ENCODE measurements around the gene MLST8. TPM values are rescaled to one million over a fixed set of nuclear protein-coding genes. Genes with fewer than 3 reads are reported as not detected.
A peak's percentile ranks its signal among the peaks of the same experiment; 100 is the strongest.

The MLST8 gene
- total and polyA plus RNA-seq, 12 donors = 19.3 to 43.1 (median 24.7) TPM

GRCh38 chr16:2236337-2237101 lies 31.3 kb downstream of the MLST8 start, which contains the start of gene DNASE1L2:
Gene DNASE1L2, plus strand, starts transcription at chr16:2236444. Its CDS starts 373 bp downstream, at chr16:2236817.
- DNase-seq (no peak), ATAC-seq (peak; percentile 15 to 51 (median 33))
- Histone ChIP-seq H3K27ac (no peak within 1 kb of the TSS), H3K4me1 (peaks cover 13 to 29% (median 23%) of the 10 kb centered on the region in 9 donors), H3K4me3 (peak within 1 kb of the TSS in 9 of 10 donors; percentile 7 to 49 (median 34)), H3K27me3 (peaks cover 0 to 30% (median 8%) of the 10 kb centered on the region in 7 donors), H3K9me3 (no peaks in the 10 kb centered on the region), H3K36me3 (peaks cover 8 to 68% (median 39%) of the 10 kb centered on the region in 9 donors)
- intact Hi-C loops (cut with DNase I) = no loop called here
- TF ChIP-seq CTCF (IDR thresholded peaks at IDR 0.05) = no peak
- WGBS, 2 donors = 3% methylated on average over 40 to 64 of the region's 64 CpGs

- peaks cover 8 to 68% (median 42%) of the 10 kb centered on the region in 9 donors for H3K36me3 ChIP-seq
- TF ChIP-seq CTCF (IDR thresholded peaks at IDR 0.05) = no peak
- DNase-seq (no peak), ATAC-seq (peak in 1 of 8 donors; percentile 2)
- H3K27me3 ChIP-seq = peaks cover 0 to 30% (median 8%) of the 10 kb centered on the region in 7 donors
- intact Hi-C loops (cut with DNase I) = no loop called here
- no peaks in the 10 kb centered on the region for H3K9me3 ChIP-seq
- H3K27ac ChIP-seq = no peak overlapping the region
- peaks cover 13 to 29% (median 23%) of the 10 kb centered on the region in 9 donors for H3K4me1 ChIP-seq
- H3K4me3 ChIP-seq = peak overlapping the region in 8 of 10 donors; percentile 10 to 49 (median 38)
- 4 to 7% methylated on average over 27 to 40 of the region's 40 CpGs for WGBS, 2 donors
Observed at GRCh38 chr16:2237102-2237482, 31.8 kb downstream of the MLST8 start.

GRCh38 chr16:2237493-2238149 lies 32.4 kb downstream of the MLST8 start:
- peaks cover 6 to 68% (median 42%) of the 10 kb centered on the region in 9 donors for H3K36me3 ChIP-seq
- H3K27me3 ChIP-seq = peaks cover 0 to 30% (median 8%) of the 10 kb centered on the region in 7 donors
- intact Hi-C loops (cut with DNase I) = no loop called here
- peak overlapping the region in 3 of 10 donors; percentile 34 to 49 (median 43) for H3K4me3 ChIP-seq
- peaks cover 13 to 29% (median 23%) of the 10 kb centered on the region in 9 donors for H3K4me1 ChIP-seq
- WGBS, 2 donors = 11 to 12% methylated on average over 60 to 65 of the region's 65 CpGs
- TF ChIP-seq CTCF (IDR thresholded peaks at IDR 0.05) = no peak
- no peaks in the 10 kb centered on the region for H3K9me3 ChIP-seq
- ATAC-seq = peak in 6 of 8 donors; percentile 11 to 35 (median 30)
- DNase-seq = no peak
- H3K27ac ChIP-seq = peak overlapping the region in 3 of 10 donors; percentile 1 to 10 (median 9)

- peak overlapping the region in 1 of 10 donors; percentile 49 for H3K4me3 ChIP-seq
- ATAC-seq (peak in 6 of 8 donors; percentile 16 to 39 (median 32)), DNase-seq (no peak)
- 57 to 58% methylated on average over 17 to 18 of the region's 18 CpGs for WGBS, 2 donors
- H3K9me3 ChIP-seq = no peaks in the 10 kb centered on the region
- peaks cover 0 to 30% (median 8%) of the 10 kb centered on the region in 7 donors for H3K27me3 ChIP-seq
- intact Hi-C loops (cut with DNase I) = no loop called here
- peak overlapping the region in 3 of 10 donors; percentile 9 to 58 (median 10) for H3K27ac ChIP-seq
- H3K36me3 ChIP-seq = peaks cover 4 to 68% (median 42%) of the 10 kb centered on the region in 9 donors
- peaks cover 13 to 33% (median 23%) of the 10 kb centered on the region in 9 donors for H3K4me1 ChIP-seq
- no peak for TF ChIP-seq CTCF (IDR thresholded peaks at IDR 0.05)
Observed at GRCh38 chr16:2238150-2238837, 33.0 kb downstream of the MLST8 start.
